Prostate gland (tissue), 2 donors: Measurements from ENCODE around the gene SV2B.

Experiments used
- POLR2A ChIP-seq: fragments of 450-650 bp; IDR thresholded peaks from one replicate; pipeline ENCODE4 v1.6.1; 2016; ENCODE audit warnings: antibody characterized with exemption, mild to moderate bottlenecking
- POLR2AphosphoS5 ChIP-seq: sonication (generic); formaldehyde crosslinking; IDR thresholded peaks from one replicate; pipeline ENCODE4 v1.6.1; 2017; ENCODE audit warnings: antibody characterized with exemption
- TF ChIP-seq, protein P1 (sequence below), 4 experiments: fragments of 200-600 bp in 2 of 4; fragments of 450-650 bp in 2 of 4; sonication (generic) in 2 of 4; IDR thresholded peaks; 1 replicate in 3 of 4; 2 replicates in 1 of 4; pipeline ENCODE4 v1.5.1; 2016 to 2019; ENCODE audit warnings: antibody characterized with exemption in 4 of 4, mild to moderate bottlenecking in 2 of 4, moderate library complexity in 2 of 4

DNA sequence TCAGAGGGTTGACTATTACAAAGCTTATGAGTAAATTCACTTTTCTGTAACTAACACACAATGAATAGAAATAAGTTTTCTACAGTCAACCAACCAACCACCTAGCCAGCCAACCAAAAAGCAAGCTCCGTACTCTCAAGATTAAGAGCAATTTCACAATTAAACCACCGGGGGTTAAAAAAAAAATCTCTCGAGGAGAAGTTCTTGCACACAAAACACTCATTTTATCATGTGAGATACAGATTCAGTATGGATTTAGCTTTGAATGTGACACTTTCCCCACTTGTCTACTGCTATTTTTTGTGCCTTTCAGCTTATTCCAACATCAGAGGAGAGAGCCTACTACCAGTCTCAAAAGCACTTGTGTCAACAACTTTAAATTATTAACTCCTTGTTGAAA is 135.3 kb downstream of the SV2B start:
- TF ChIP-seq, protein P1, sequence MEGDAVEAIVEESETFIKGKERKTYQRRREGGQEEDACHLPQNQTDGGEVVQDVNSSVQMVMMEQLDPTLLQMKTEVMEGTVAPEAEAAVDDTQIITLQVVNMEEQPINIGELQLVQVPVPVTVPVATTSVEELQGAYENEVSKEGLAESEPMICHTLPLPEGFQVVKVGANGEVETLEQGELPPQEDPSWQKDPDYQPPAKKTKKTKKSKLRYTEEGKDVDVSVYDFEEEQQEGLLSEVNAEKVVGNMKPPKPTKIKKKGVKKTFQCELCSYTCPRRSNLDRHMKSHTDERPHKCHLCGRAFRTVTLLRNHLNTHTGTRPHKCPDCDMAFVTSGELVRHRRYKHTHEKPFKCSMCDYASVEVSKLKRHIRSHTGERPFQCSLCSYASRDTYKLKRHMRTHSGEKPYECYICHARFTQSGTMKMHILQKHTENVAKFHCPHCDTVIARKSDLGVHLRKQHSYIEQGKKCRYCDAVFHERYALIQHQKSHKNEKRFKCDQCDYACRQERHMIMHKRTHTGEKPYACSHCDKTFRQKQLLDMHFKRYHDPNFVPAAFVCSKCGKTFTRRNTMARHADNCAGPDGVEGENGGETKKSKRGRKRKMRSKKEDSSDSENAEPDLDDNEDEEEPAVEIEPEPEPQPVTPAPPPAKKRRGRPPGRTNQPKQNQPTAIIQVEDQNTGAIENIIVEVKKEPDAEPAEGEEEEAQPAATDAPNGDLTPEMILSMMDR (IDR thresholded peaks at IDR 0.05) = no peak
- TF ChIP-seq POLR2A (no peak), POLR2AphosphoS5 (no peak)
